Testis (tissue), 3 donors: Measurements from ENCODE around the gene TBX21. TPM values are rescaled to one million over a fixed set of nuclear protein-coding genes. Genes with fewer than 3 reads are reported as not detected.
"Not testable (repeated sequence)": the region's sequence is repeated elsewhere in the genome, so short reads cannot be mapped to it uniquely, and the experiment has no call there.

ENCODE experiments used
- DNase-seq: peaks from one replicate; pipeline ENCODE4 v3.0.0-alpha.2; 2019
- H3K27ac ChIP-seq, 2 donors: fragments of 200-600 bp; sonication (generic); one replicate each; pipeline ENCODE4 v1.5.1; 2019
- H3K27me3 ChIP-seq: fragments of 200-600 bp; sonication (generic); one replicate; pipeline ENCODE4 v1.5.1; 2019
- H3K36me3 ChIP-seq: fragments of 200-600 bp; sonication (generic); one replicate; pipeline ENCODE4 v1.5.1; 2017; ENCODE audit warnings: low read depth; ENCODE audit errors: missing control alignments
- H3K4me1 ChIP-seq: fragments of 200-600 bp; sonication (generic); one replicate; pipeline ENCODE4 v1.5.1; 2019
- H3K4me3 ChIP-seq, 2 donors: fragments of 200-600 bp; sonication (generic); one replicate each; pipeline ENCODE4 v1.5.1; 2017 to 2019
- H3K9me3 ChIP-seq: fragments of 200-600 bp; sonication (generic); one replicate; pipeline ENCODE4 v1.5.1; 2017
- CTCF ChIP-seq, 3 experiments: fragments of 450-650 bp in 2 of 3; fragments of 200-600 bp in 1 of 3; sonication (generic) in 1 of 3; IDR thresholded peaks; one replicate each; pipeline ENCODE4 v1.5.1; 2016 to 2019; ENCODE audit warnings: antibody characterized with exemption in 3 of 3, mild to moderate bottlenecking in 2 of 3, moderate library complexity in 1 of 3
- POLR2A ChIP-seq: fragments of 450-650 bp; IDR thresholded peaks from one replicate; pipeline ENCODE4 v1.6.1; 2017; ENCODE audit warnings: antibody characterized with exemption, mild to moderate bottlenecking, moderate library complexity
- WGBS, 2 donors: methylation state at CpG; one replicate each; pipeline ENCODE4 v1.1.5; 2018; 5-methylcytosine and 5-hydroxymethylcytosine counted together
- intact Hi-C: fragments of 100-400 bp; cut with DNase I; formaldehyde crosslinking; loops from one replicate; pipeline ENCODE4 v1.15.1; 2023; ENCODE audit warnings: low total_unique reads
- polyA plus RNA-seq: library from polyadenylated mRNA; stranded (reverse); fragments of 350-450 nt; fragmentation: Illumina TruSeq; extraction: RNeasy Lipid Tissue Mini Kit (QIAGEN cat#74804); gene quantifications from one replicate; pipeline ENCODE4 v1.2.3, GENCODE V29; 2014; ENCODE audit warnings: low read depth, low replicate concordance; ENCODE audit not compliant: insufficient read depth
- total RNA-seq, 2 donors: library from RNA; depleted of rRNA; stranded (reverse); fragments of >200 nt; gene quantifications; one replicate each; pipeline ENCODE4 v1.2.3, GENCODE V29; 2016

TBX21 gene
- total and polyA plus RNA-seq, 3 donors from 2014 or later, result 1.1 to 2.2 (median 1.8) TPM

DNA sequence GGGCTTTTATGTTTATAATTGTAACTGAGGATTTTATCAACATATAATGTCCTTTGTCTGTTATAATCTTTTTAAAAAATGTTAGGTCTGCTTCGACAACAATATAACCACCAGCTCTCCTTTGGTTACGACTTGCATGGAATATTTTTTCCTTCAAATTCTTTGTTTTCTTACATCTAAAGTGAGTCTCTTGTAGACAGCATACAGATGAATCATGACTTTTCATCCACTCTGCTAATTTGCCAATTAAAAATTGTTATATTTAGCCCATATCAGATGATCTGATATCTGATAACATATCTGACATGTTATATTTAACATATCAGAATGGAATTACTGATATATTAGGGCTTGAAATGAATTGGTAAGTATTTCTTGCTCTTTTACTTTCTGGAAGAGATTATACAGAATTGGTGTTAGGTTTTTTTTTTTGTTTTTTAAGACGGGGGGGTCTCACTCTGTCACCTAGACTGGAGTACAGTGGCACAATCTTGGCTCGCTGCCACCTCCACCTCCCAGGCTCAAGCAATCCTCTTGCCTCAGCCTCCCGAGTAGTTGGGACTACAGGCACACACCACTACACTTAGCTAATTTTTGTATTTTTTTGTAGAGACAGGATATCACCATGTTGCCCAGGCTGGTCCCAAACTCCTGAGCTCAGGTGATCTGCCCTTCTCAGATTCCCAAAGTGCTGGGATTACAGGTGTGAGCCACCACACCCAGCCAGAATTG lies 27.5 kb downstream of the TBX21 start:
- no peak for TF ChIP-seq CTCF (IDR thresholded peaks at IDR 0.05)
- TF ChIP-seq POLR2A, result no peak
- WGBS, 2 donors, result 85 to 88% methylated on average over 5 of the region's 5 CpGs
- Histone ChIP-seq H3K9me3 (no peaks in the 10 kb centered on the region), H3K4me1 (no peaks in the 10 kb centered on the region), H3K36me3 (no peaks in the 10 kb centered on the region), H3K27me3 (no peaks in the 10 kb centered on the region), H3K4me3 (no peak overlapping the region), H3K27ac (no peak overlapping the region)
- no peak for DNase-seq
- intact Hi-C loops, result no loop called here

- no peaks in the 10 kb centered on the region for H3K27me3 ChIP-seq
- TF ChIP-seq POLR2A (no peak), CTCF (IDR thresholded peaks at IDR 0.05) (no peak)
- WGBS, 2 donors, result 87 to 89% methylated on average over 2 of the region's 2 CpGs
Measured at GRCh38 chr17:47762728-47763127, 29.7 kb downstream of the TBX21 start.

GRCh38 chr17:47763913-47764582 lies 31.0 kb downstream of the TBX21 start:
- no peak overlapping the region for H3K4me3 ChIP-seq
- no peaks in the 10 kb centered on the region for H3K27me3 ChIP-seq
- no peak for DNase-seq
- H3K9me3 ChIP-seq, result no peaks in the 10 kb centered on the region
- H3K36me3 ChIP-seq, result no peaks in the 10 kb centered on the region
- H3K27ac ChIP-seq, result no peak overlapping the region
- no peak for TF ChIP-seq POLR2A
- TF ChIP-seq CTCF (IDR thresholded peaks at IDR 0.05), result no peak
- 89 to 91% methylated on average over 3 of the region's 3 CpGs for WGBS, 2 donors
- no peaks in the 10 kb centered on the region for H3K4me1 ChIP-seq
- intact Hi-C loops, result no loop called here

More at GRCh38 chr17:47762728-47763127, 29.7 kb downstream of the TBX21 start:
- intact Hi-C loops, result no loop called here
- H3K4me3 ChIP-seq, result no peak overlapping the region
- no peaks in the 10 kb centered on the region for H3K4me1 ChIP-seq
- no peaks in the 10 kb centered on the region for H3K36me3 ChIP-seq
- H3K9me3 ChIP-seq, result no peaks in the 10 kb centered on the region
- no peak for DNase-seq
- no peak overlapping the region for H3K27ac ChIP-seq

DNA sequence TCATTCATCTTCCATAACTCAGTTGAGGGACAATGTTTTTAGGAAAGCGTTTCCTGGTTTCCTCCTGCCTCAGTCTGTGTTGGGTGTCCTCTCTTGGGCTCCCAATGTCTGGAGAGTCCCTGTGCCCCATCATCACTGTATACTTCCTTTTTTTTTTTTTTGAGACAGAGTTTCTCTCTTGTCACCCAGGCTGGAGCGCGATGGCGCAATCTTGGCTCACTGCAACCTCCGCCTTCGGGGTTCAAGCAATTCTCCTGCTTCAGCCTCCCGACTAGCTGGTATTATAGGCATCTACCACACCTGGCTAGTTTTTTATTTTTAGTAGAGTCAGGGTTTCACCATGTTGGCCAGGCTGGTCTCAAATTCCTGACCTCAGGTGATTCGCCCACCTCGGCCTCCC lies 40.6 kb downstream of the TBX21 start:
- DNase-seq, H3K4me3 ChIP-seq, H3K36me3 ChIP-seq, H3K9me3 ChIP-seq, H3K4me1 ChIP-seq, H3K27ac ChIP-seq, intact Hi-C loops, H3K27me3 ChIP-seq: not testable (repeated sequence)
- WGBS, 2 donors, result 93 to 94% methylated on average over 9 of the region's 9 CpGs

- Histone ChIP-seq H3K27me3 (no peaks in the 10 kb centered on the region), H3K4me1 (no peaks in the 10 kb centered on the region), H3K36me3 (no peaks in the 10 kb centered on the region), H3K4me3 (no peak overlapping the region), H3K27ac (no peak overlapping the region), H3K9me3 (no peaks in the 10 kb centered on the region)
- no peak for TF ChIP-seq POLR2A
- TF ChIP-seq CTCF (IDR thresholded peaks at IDR 0.05), result no peak
- no peak for DNase-seq
- intact Hi-C loops, result no loop called here
- 75 to 82% methylated on average over 4 of the region's 4 CpGs for WGBS, 2 donors
Measured at GRCh38 chr17:47774331-47774730, 41.3 kb downstream of the TBX21 start.
